Activated CD4-positive, alpha-beta T cell treated with anti-CD3 and anti-CD28 coated beads for 48 hours (primary cell): ENCODE data around the gene TPSG1.

Experiments
- DNase-seq: peaks from one replicate; pipeline ENCODE4 v3.0.0-alpha.2; 2020

TPSG1 gene

DNA sequence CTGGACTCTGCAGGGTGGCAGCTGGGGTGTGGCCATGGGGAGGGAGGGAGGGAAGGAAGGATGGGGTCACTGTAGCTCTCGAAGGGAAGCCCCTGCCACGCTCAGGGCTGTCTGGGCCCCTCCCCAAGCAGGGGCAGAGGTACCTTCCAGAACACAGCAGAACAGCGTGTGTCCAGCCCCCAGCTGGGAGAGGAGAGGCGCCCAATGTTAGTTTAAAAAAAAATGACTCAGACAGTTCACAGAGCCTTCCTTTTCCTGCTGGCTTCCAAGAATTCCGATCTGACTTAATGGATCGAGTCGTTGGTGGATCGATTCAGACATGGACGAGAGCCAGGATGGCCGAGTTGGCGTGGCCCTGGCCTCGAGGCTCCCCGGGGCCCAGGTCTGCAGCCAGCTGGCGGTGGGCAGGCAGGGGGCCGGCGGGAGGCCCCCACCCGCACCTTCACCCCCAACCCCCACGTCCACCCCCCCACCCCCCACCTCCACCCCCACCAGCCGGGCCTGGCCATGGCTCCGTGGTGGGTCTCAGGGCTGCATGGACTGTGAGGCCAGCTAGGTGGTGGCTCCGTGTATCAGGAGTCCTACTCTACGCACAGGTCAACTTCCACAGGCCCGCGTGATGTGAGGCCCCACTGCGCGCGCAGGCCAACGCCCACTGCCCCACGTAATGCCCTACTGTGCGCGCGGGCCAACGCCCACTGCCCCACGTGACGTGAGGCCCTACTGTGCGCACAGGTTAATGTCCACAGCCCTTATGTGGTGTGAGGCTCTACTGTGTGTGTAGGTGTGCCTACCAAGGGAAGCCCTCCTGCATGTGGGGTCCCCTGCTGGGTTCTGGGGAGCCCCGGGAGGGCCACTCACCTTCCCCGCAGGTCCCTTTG, 50.4 kb downstream of the TPSG1 start:
- DNase-seq, result no peak

DNA sequence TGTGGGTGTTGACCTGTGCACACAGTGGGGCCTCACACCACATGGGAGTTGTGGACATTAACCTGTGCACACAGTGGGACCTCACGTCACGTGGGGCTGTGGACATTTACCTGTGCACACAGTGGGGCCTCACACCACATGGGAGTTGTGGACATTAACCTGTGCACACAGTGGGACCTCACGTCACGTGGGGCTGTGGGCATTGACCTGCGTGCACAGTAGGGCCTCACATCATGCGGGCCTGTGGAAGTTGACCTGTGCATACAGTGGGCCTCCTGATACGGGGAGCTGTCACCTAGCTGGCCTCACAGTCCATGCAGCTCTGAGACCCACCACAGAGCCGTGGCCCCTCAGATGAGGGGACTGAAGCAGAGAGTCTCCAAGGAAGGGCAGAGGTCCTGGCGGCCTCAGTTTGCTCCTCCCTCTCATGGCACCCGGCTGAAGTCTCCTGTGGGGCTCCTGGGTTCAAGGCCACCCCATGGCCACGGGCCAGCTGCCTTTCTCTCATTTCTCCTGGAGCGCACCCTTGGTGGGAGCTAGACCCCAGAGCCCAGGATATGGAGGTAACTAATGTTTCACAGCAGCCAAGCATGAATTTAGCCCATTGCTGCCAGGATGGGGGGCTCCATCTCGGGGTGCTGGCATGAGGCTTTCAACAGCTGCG, 51.1 kb downstream of the TPSG1 start:
- DNase-seq, result no peak

DNA sequence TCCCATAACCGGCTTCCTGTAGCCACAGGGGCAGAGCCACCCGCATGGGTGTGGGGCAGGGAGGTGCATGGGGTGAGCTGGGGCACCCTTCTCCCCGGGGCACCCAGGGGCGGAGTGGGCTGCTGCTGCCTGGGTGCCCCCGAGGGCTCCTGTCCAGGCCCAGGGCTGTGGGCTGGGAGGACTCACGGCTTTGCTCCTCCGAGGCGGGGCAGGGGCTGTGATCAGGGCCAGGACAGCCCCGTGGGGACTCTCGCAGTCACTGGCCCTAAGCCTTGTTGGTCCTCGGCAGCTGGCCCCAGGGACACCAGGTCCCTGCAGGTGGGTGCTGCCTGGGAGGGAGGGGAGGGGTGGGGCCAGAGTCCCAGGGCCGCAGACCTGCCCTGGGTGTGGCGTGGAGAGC, 52.4 kb downstream of the TPSG1 start:
- no peak for DNase-seq

DNA sequence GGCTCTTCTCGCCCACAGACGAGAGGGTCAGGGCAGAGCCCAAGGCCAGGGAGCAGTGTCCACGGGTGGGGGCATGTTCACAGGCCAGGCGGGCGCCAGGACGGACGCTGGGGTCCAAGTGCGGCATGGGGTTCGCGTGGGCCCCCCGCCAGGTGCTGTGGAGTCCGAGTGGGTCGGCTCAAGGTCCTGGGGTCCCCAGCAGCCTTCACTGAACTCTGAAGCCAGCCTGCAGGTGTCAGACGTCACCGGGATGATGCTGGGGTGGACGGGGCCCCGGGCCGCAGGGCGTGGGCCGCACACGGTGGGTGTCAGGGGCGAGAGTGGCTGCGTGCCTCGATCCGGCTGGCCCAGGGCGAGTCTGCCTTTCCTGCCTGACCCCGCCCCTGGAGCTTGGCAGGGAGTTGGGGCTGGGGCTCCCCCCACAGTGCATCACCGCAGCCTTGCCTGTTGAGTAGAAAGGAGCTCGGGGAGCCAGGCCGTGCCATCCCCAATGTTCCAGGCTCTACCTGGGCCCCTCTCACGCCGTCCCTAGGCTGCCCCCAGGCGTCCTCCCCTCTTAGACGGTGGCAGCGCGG, 53.1 kb downstream of the TPSG1 start:
- no peak for DNase-seq
